H1 (cell line): ENCODE measurements around the gene YWHAG. TPM values are rescaled to one million over a fixed set of nuclear protein-coding genes. Genes with fewer than 3 reads are reported as not detected.
A peak's percentile ranks its signal among the peaks of the same experiment; 100 is the strongest.

Experiments used
- CTCF ChIA-PET: fragments of 300-600 bp; sonication (Branson Sonifier 250); formaldehyde crosslinking; loops from one replicate; lab custom pipeline; 2021; ENCODE audit not compliant: partially characterized antibody; lab: Charles Lee
- POLR2A ChIA-PET: fragments of 300-600 bp; sonication (Branson Sonifier 250); formaldehyde crosslinking; loops from one replicate; lab custom pipeline; 2021; ENCODE audit warnings: inconsistent platforms; ENCODE audit not compliant: partially characterized antibody; lab: Charles Lee
- DNase-seq, 2 experiments: peaks; one replicate each; pipeline versions ENCODE4 v3.0.0 to v3.0.0-alpha.2; 2010 to 2022; ENCODE audit warnings: low spot score in 2 of 2, low read depth in 1 of 2, mixed read lengths in 1 of 2
- FAIRE-seq: peaks from 2 replicates; lab custom pipeline; 2011; peaks lifted over from hg19 to GRCh38; lab: Jason Lieb, UNC
- H2AFZ ChIP-seq: 2 replicates; pipeline ENCODE4 v1.8.1; 2012; ENCODE audit warnings: low read length, inconsistent platforms
- H2AK5ac ChIP-seq: 2 replicates; pipeline ENCODE4 v1.6.1; 2013; ENCODE audit warnings: low read depth, low read length
- H2BK120ac ChIP-seq: replicated peaks from 2 replicates; pipeline ENCODE3; 2013; ENCODE audit warnings: low read depth, low read length, inconsistent platforms
- H2BK12ac ChIP-seq: 2 replicates; pipeline ENCODE4 v1.6.1; 2013; ENCODE audit warnings: low read depth, low read length
- H2BK15ac ChIP-seq: 2 replicates; pipeline ENCODE4 v1.6.1; 2013; ENCODE audit warnings: low read length
- H2BK20ac ChIP-seq: 2 replicates; pipeline ENCODE4 v1.6.1; 2013; ENCODE audit warnings: low read length
- H2BK5ac ChIP-seq: 2 replicates; pipeline ENCODE4 v1.6.1; 2013; ENCODE audit warnings: low read depth, low read length
- H3K14ac ChIP-seq: 2 replicates; pipeline ENCODE4 v1.6.1; 2013; ENCODE audit warnings: inconsistent platforms; ENCODE audit not compliant: insufficient read length
- H3K18ac ChIP-seq: 2 replicates; pipeline ENCODE4 v1.6.1; 2013; ENCODE audit warnings: low read length; ENCODE audit errors: extremely low read depth
- H3K23ac ChIP-seq: 2 replicates; pipeline ENCODE4 v1.6.1; 2013; ENCODE audit warnings: inconsistent platforms; ENCODE audit not compliant: insufficient read length
- H3K23me2 ChIP-seq: 2 replicates; pipeline ENCODE4 v1.6.1; 2013; ENCODE audit warnings: low read depth, low read length
- H3K27ac ChIP-seq: 2 replicates; pipeline ENCODE4 v1.6.1; 2011; ENCODE audit warnings: low read depth, low read length, inconsistent platforms
- H3K27me3 ChIP-seq, 4 experiments: replicated peaks in 1 of 4; 1 replicate in 1 of 4; 2 replicates in 3 of 4; pipeline versions ENCODE4 v1.6.1 to v1.8.1; 2011 to 2013; ENCODE audit warnings: low read length in 3 of 4, mild to moderate bottlenecking in 3 of 4, inconsistent platforms in 2 of 4, mixed read lengths in 2 of 4, moderate library complexity in 1 of 4; ENCODE audit not compliant: control insufficient read depth in 3 of 4, insufficient read depth in 3 of 4; ENCODE audit errors: extremely low read depth in 1 of 4
- H3K36me3 ChIP-seq, 4 experiments: 2 replicates each; pipeline versions ENCODE4 v1.6.1 to v1.8.1; 2011 to 2013; ENCODE audit warnings: mild to moderate bottlenecking in 4 of 4, low read length in 3 of 4, moderate library complexity in 2 of 4, control low read depth in 1 of 4, inconsistent platforms in 1 of 4; ENCODE audit not compliant: insufficient read depth in 4 of 4, control insufficient read depth in 2 of 4
- H3K4ac ChIP-seq: replicated peaks from 2 replicates; pipeline ENCODE3; 2013; ENCODE audit warnings: low read length, low read depth, mixed read lengths, inconsistent platforms; ENCODE audit not compliant: insufficient read length
- H3K4me1 ChIP-seq, 4 experiments: replicated peaks in 1 of 4; 1 replicate in 1 of 4; 2 replicates in 3 of 4; pipeline versions ENCODE4 v1.6.1 to v1.8.1; 2011 to 2013; ENCODE audit warnings: low read length in 3 of 4, inconsistent platforms in 2 of 4, mixed read lengths in 1 of 4; ENCODE audit not compliant: insufficient read depth in 4 of 4, control insufficient read depth in 3 of 4
- H3K4me2 ChIP-seq, 2 experiments: 2 replicates each; pipeline versions ENCODE4 v1.6.1 to v1.8.1; 2011 to 2013; ENCODE audit warnings: low read depth in 2 of 2, low read length in 2 of 2, control low read depth in 1 of 2, inconsistent platforms in 1 of 2, mild to moderate bottlenecking in 1 of 2; ENCODE audit not compliant: insufficient read depth in 1 of 2
- H3K4me3 ChIP-seq, 4 experiments: fragments of 200-600, 300-600 bp in 1 of 4; sonication (generic), shearing (Covaris generic), sonication (Bioruptor Twin) in 1 of 4; 2 replicates each; pipeline versions ENCODE4 v1.5.1 to v1.8.1; 2011 to 2016; ENCODE audit warnings: low read length in 4 of 4, low read depth in 3 of 4, control low read depth in 2 of 4, inconsistent platforms in 2 of 4, mild to moderate bottlenecking in 2 of 4, mixed read lengths in 1 of 4, moderate library complexity in 1 of 4; ENCODE audit not compliant: insufficient read depth in 2 of 4; ENCODE audit errors: extremely low read depth in 1 of 4
- H3K56ac ChIP-seq: replicated peaks from 2 replicates; pipeline ENCODE3; 2013; ENCODE audit warnings: low read depth, mild to moderate bottlenecking, mixed read lengths, low read length, inconsistent platforms; ENCODE audit not compliant: insufficient read length
- H3K79me1 ChIP-seq: 2 replicates; pipeline ENCODE4 v1.6.1; 2013; ENCODE audit warnings: low read depth, low read length, control low read depth
- H3K79me2 ChIP-seq, 2 experiments: 2 replicates each; pipeline versions ENCODE4 v1.6.1 to v1.8.1; 2012 to 2013; ENCODE audit warnings: low read length in 2 of 2, mild to moderate bottlenecking in 2 of 2, inconsistent platforms in 1 of 2; ENCODE audit not compliant: insufficient read depth in 2 of 2, control insufficient read depth in 1 of 2
- H3K9ac ChIP-seq, 4 experiments: replicated peaks in 1 of 4; 1 replicate in 1 of 4; 2 replicates in 3 of 4; pipeline versions ENCODE4 v1.6.1 to v1.8.1; 2011 to 2013; ENCODE audit warnings: low read depth in 3 of 4, low read length in 3 of 4, control low read depth in 2 of 4, mild to moderate bottlenecking in 2 of 4, moderate library complexity in 2 of 4, inconsistent platforms in 1 of 4; ENCODE audit errors: extremely low read depth in 1 of 4
- H3K9me3 ChIP-seq, 2 experiments: 2 replicates each; pipeline versions ENCODE4 v1.6.1 to v1.8.1; 2012 to 2013; ENCODE audit warnings: mild to moderate bottlenecking in 2 of 2, moderate library complexity in 2 of 2, control low read depth in 1 of 2, inconsistent platforms in 1 of 2, low read depth in 1 of 2, low read length in 1 of 2, mixed read lengths in 1 of 2; ENCODE audit not compliant: insufficient read depth in 2 of 2
- H4K20me1 ChIP-seq, 2 experiments: replicated peaks in 1 of 2; 2 replicates each; pipeline versions ENCODE3 to v1.8.1; 2011 to 2013; ENCODE audit warnings: inconsistent platforms in 2 of 2, low read length in 2 of 2, mild to moderate bottlenecking in 1 of 2; ENCODE audit not compliant: insufficient read depth in 2 of 2, control insufficient read depth in 1 of 2
- H4K5ac ChIP-seq: 2 replicates; pipeline ENCODE4 v1.6.1; 2013; ENCODE audit warnings: low read length, low read depth, mixed read lengths, inconsistent platforms; ENCODE audit not compliant: insufficient read length
- H4K8ac ChIP-seq: 2 replicates; pipeline ENCODE4 v1.8.0; 2013; ENCODE audit warnings: mild to moderate bottlenecking, moderate library complexity, low read length, inconsistent platforms; ENCODE audit not compliant: insufficient read depth; ENCODE audit errors: extremely low read depth
- H4K91ac ChIP-seq: replicated peaks from 2 replicates; pipeline ENCODE3; 2013; ENCODE audit warnings: low read length, mixed read lengths, inconsistent platforms; ENCODE audit not compliant: insufficient read length
- FOSL1 ChIP-seq: IDR thresholded peaks from 2 replicates; pipeline ENCODE4 v1.6.1; 2011; ENCODE audit warnings: mild to moderate bottlenecking, low read depth, low read length, moderate library complexity; ENCODE audit not compliant: insufficient read depth
- GABPA ChIP-seq: IDR thresholded peaks from 2 replicates; pipeline ENCODE4 v1.6.1; 2011; ENCODE audit warnings: mild to moderate bottlenecking, low read length, moderate library complexity, borderline replicate concordance; ENCODE audit not compliant: insufficient read depth
- MAFK ChIP-seq: IDR thresholded peaks from 2 replicates; pipeline ENCODE4 v1.6.1; 2012; ENCODE audit warnings: low read depth, mild to moderate bottlenecking, improper control_type of control experiment, low read length
- RBBP5 ChIP-seq: IDR thresholded peaks from 2 replicates; pipeline ENCODE4 v1.7.1; 2012; ENCODE audit warnings: low read depth, mild to moderate bottlenecking, inconsistent platforms, low read length, moderate library complexity, borderline replicate concordance
- SP1 ChIP-seq: IDR thresholded peaks from 2 replicates; pipeline ENCODE4 v1.6.1; 2011; ENCODE audit warnings: low read depth, low read length
- SUZ12 ChIP-seq: fragments of 200-600 bp; sonication (generic); IDR thresholded peaks from 2 replicates; pipeline ENCODE4 v1.6.1; 2012; ENCODE audit warnings: mild to moderate bottlenecking, inconsistent platforms, low read length, moderate library complexity, mixed read lengths
- TCF12 ChIP-seq: IDR thresholded peaks from 2 replicates; pipeline ENCODE4 v1.6.1; 2011; ENCODE audit warnings: low read depth, mild to moderate bottlenecking, low read length
- TEAD4 ChIP-seq: IDR thresholded peaks from 2 replicates; pipeline ENCODE4 v1.6.1; 2012; ENCODE audit warnings: low read depth, low read length, inconsistent platforms, mixed read lengths
- ZNF274 ChIP-seq: IDR thresholded peaks from 2 replicates; pipeline ENCODE4 v1.7.0; 2012; ENCODE audit warnings: low read length, borderline replicate concordance; ENCODE audit errors: extremely low read depth
- polyA plus RNA-seq, 7 experiments: library from polyadenylated mRNA; depleted of rRNA in 3 of 7; stranded (reverse) in 5 of 7; unstranded in 2 of 7; fragments of >200 nt in 5 of 7; fragments of 200-250 nt in 2 of 7; gene quantifications; 1 replicate in 5 of 7; 2 replicates in 1 of 7; 4 replicates in 1 of 7; pipeline versions ENCODE4 v1.2.1 to v1.2.3, GENCODE V29; 2011 to 2013; ENCODE audit warnings: missing spikeins in 2 of 7, mixed read lengths in 2 of 7
- total RNA-seq: library from RNA; stranded (reverse); fragmentation: NEBNext Ultra II Directional; extraction: Animal tissue kit (Norgen Biotek cat#: 25700); gene quantifications from 2 replicates; pipeline ENCODE4 v1.2.1, GENCODE V29; 2021

YWHAG gene
- total and polyA plus RNA-seq, 2 of the 8 experiments (the other 6 are each of a cell fraction or from before 2014, with no cell fraction given): 57.2 to 241 TPM

GRCh38 chr7:76408121-76408560 is 49.4 kb upstream of the YWHAG start:
- Histone ChIP-seq H3K27me3 (no peaks in the 10 kb centered on the region), H2BK120ac (no peak overlapping the region), H4K5ac (no peak overlapping the region), H3K56ac (no peak overlapping the region), H2AK5ac (no peak overlapping the region), H3K14ac (no peak overlapping the region), H3K36me3 (no peaks in the 10 kb centered on the region), H3K18ac (no peak overlapping the region), H3K9me3 (no peaks in the 10 kb centered on the region), H2BK20ac (no peak overlapping the region)
- CTCF ChIA-PET: interaction anchor here (0.8 to 1.5 kb wide), 3 partner anchors 8 to 17 kb away, joined by 3 to 5 read pairs (median 4); partner anchors contain the start of gene ZP3
- FAIRE-seq (no peak), DNase-seq (no peak)
- no peak for TF ChIP-seq TCF12
- no peak for TF ChIP-seq TEAD4
- TF ChIP-seq MAFK: no peak
- TF ChIP-seq GABPA: no peak
- no peak for TF ChIP-seq FOSL1
- TF ChIP-seq SP1: no peak
- TF ChIP-seq RBBP5: no peak
- TF ChIP-seq ZNF274: no peak
- no peak for TF ChIP-seq SUZ12
- TF ChIP-seq, all 59 proteins: peak for 0
- Histone ChIP-seq H3K4me3 (no peak overlapping the region), H3K9ac (no peak overlapping the region), H2BK12ac (no peak overlapping the region), H4K8ac (no peak overlapping the region), H4K91ac (no peak overlapping the region), H3K27ac (no peak overlapping the region), H3K23me2 (peaks cover 2% of the 10 kb centered on the region), H3K4ac (no peak overlapping the region), H3K4me1 (peaks cover 0 to 7% (median 1%) of the 10 kb centered on the region in 4 experiments; a peak in 5 of 7 replicates), H3K79me1 (no peaks in the 10 kb centered on the region), H4K20me1 (no peaks in the 10 kb centered on the region), H3K23ac (no peak overlapping the region), H3K79me2 (no peaks in the 10 kb centered on the region), H3K4me2 (peak overlapping the region in 1 of 2 experiments; percentile 73; a peak in 2 of 4 replicates), H2AFZ (no peak overlapping the region), H2BK5ac (no peak overlapping the region), H2BK15ac (no peak overlapping the region)
- POLR2A ChIA-PET: interaction anchor here (0.7 to 2.7 kb wide), 8 partner anchors 9 to 108 kb away, joined by 3 to 8 read pairs (median 4); partner anchors contain the start of gene YWHAG
